ENCODE data around the gene CPT1C. TPM values are rescaled to one million over a fixed set of nuclear protein-coding genes. Genes with fewer than 3 reads are reported as not detected.

Gene CPT1C
- total RNA-seq, 1 donor from 2014 or later = 51.7 TPM

GRCh38 chr19:49662011-49662410 is 28.9 kb upstream of the CPT1C start:
- Mint-ChIP-seq H3K4me3 (no peak overlapping the region), H3K9me3 (no peaks in the 10 kb centered on the region), H3K27me3 (ENCODE audit: insufficient read depth, low read depth) (peaks cover 5% of the 10 kb centered on the region), H3K4me1 (peaks cover 9% of the 10 kb centered on the region), H3K27ac (no peak overlapping the region), H3K36me3 (peaks cover 17% of the 10 kb centered on the region)
- no peak overlapping the region for H2AFZ ChIP-seq (replicated peaks)
- peaks cover 19% of the 10 kb centered on the region for H4K20me1 ChIP-seq (ENCODE audit: low read depth)
- H3K27ac ChIP-seq = no peak overlapping the region
- peaks cover 43% of the 10 kb centered on the region for H3F3A ChIP-seq (ENCODE audit: low read depth)
- no peak overlapping the region for H3K4me3 ChIP-seq
- H3K79me2 ChIP-seq (ENCODE audit: low read depth) = peaks cover 31% of the 10 kb centered on the region
- DNase-seq (ENCODE audit: low spot score) = no peak
- H3K9me3 ChIP-seq (ENCODE audit: low read depth) = no peaks in the 10 kb centered on the region
- H3K27me3 ChIP-seq = no peaks in the 10 kb centered on the region
- TF ChIP-seq EZH2 (IDR thresholded peaks at IDR 0.05) (no peak), EZH2phosphoT487 (IDR thresholded peaks at IDR 0.05) (no peak), CTCF (IDR thresholded peaks at IDR 0.05) (no peak)
- H3K36me3 ChIP-seq = peaks cover 4% of the 10 kb centered on the region
- no peak overlapping the region for H3K9ac ChIP-seq
- peaks cover 11% of the 10 kb centered on the region for H3K4me1 ChIP-seq
- no peak overlapping the region for H3K4me2 ChIP-seq

- Histone ChIP-seq H4K20me1 (ENCODE audit: low read depth) (peaks cover 19% of the 10 kb centered on the region), H3K79me2 (ENCODE audit: low read depth) (peaks cover 39% of the 10 kb centered on the region), H2AFZ (replicated peaks) (no peak overlapping the region), H3K27me3 (no peaks in the 10 kb centered on the region), H3K27ac (no peak overlapping the region), H3K36me3 (peaks cover 4% of the 10 kb centered on the region), H3K4me3 (no peak overlapping the region), H3F3A (ENCODE audit: low read depth) (peaks cover 43% of the 10 kb centered on the region), H3K4me1 (peaks cover 11% of the 10 kb centered on the region), H3K9me3 (ENCODE audit: low read depth) (no peaks in the 10 kb centered on the region), H3K4me2 (no peak overlapping the region), H3K9ac (no peak overlapping the region)
- no peak overlapping the region for H3K27ac Mint-ChIP-seq
- peak overlapping the region; percentile 68 for H3K4me3 Mint-ChIP-seq
- no peak for TF ChIP-seq CTCF (IDR thresholded peaks at IDR 0.05)
- no peak for TF ChIP-seq EZH2 (IDR thresholded peaks at IDR 0.05)
- TF ChIP-seq EZH2phosphoT487 (IDR thresholded peaks at IDR 0.05) = no peak
- no peak for DNase-seq (ENCODE audit: low spot score)
- peaks cover 5% of the 10 kb centered on the region for H3K27me3 Mint-ChIP-seq (ENCODE audit: insufficient read depth, low read depth)
- peaks cover 18% of the 10 kb centered on the region for H3K36me3 Mint-ChIP-seq
- H3K4me1 Mint-ChIP-seq = peaks cover 15% of the 10 kb centered on the region
- H3K9me3 Mint-ChIP-seq = no peaks in the 10 kb centered on the region
Measured at GRCh38 chr19:49663224-49663623, 27.7 kb upstream of the CPT1C start.

GRCh38 chr19:49664171-49665035 is 26.5 kb upstream of the CPT1C start:
- H3K9me3 ChIP-seq (ENCODE audit: low read depth) = no peaks in the 10 kb centered on the region
- H3K27ac ChIP-seq = no peak overlapping the region
- peak; percentile 93 for DNase-seq (ENCODE audit: low spot score)
- peak overlapping the region; percentile 93 for H3K4me2 ChIP-seq
- Mint-ChIP-seq H3K27me3 (ENCODE audit: insufficient read depth, low read depth) (peaks cover 5% of the 10 kb centered on the region), H3K9me3 (no peaks in the 10 kb centered on the region), H3K27ac (peak overlapping the region; percentile 60), H3K36me3 (peaks cover 14% of the 10 kb centered on the region), H3K4me3 (peak overlapping the region; percentile 98), H3K4me1 (peaks cover 16% of the 10 kb centered on the region)
- H3K79me2 ChIP-seq (ENCODE audit: low read depth) = peaks cover 39% of the 10 kb centered on the region
- H3K36me3 ChIP-seq = peaks cover 4% of the 10 kb centered on the region
- H2AFZ ChIP-seq (replicated peaks) = no peak overlapping the region
- TF ChIP-seq EZH2 (IDR thresholded peaks at IDR 0.05) (no peak), EZH2phosphoT487 (IDR thresholded peaks at IDR 0.05) (no peak), CTCF (IDR thresholded peaks at IDR 0.05) (peak; percentile 20)
- peak overlapping the region; percentile 23 for H3K9ac ChIP-seq
- peak overlapping the region; percentile 85 for H3K4me3 ChIP-seq
- H3F3A ChIP-seq (ENCODE audit: low read depth) = peaks cover 33% of the 10 kb centered on the region
- H4K20me1 ChIP-seq (ENCODE audit: low read depth) = peaks cover 19% of the 10 kb centered on the region
- no peaks in the 10 kb centered on the region for H3K27me3 ChIP-seq
- peaks cover 11% of the 10 kb centered on the region for H3K4me1 ChIP-seq
